ENCODE results near the gene USP54.

The USP54 gene

GRCh38 chr10:73590881-73591799, at the start of gene USP54:
Gene USP54, minus strand, starts transcription at chr10:73591342. Its CDS starts 15,684 bp downstream, at chr10:73575658.
- Histone ChIP-seq H3K36me3 (ENCODE audit: control insufficient read depth, insufficient read depth, low read length, severe bottlenecking) (no peaks in the 10 kb centered on the region), H3K4me1 (ENCODE audit: control insufficient read depth, insufficient read depth, low read length) (peaks cover 21% of the 10 kb centered on the region), H3K27me3 (replicated peaks; ENCODE audit: control insufficient read depth, insufficient read depth, low read length) (no peaks in the 10 kb centered on the region), H3K9me3 (ENCODE audit: control insufficient read depth, low read length) (no peaks in the 10 kb centered on the region), H3K4me3 (ENCODE audit: low read length) (no peak within 1 kb of the TSS), H3K9ac (ENCODE audit: low read length) (no peak within 1 kb of the TSS)
- DNase-seq (ENCODE audit: low read depth): peak; percentile 50

GRCh38 chr10:73639286-73639685, 48.1 kb upstream of the USP54 start:
- DNase-seq (ENCODE audit: low read depth): no peak
- Histone ChIP-seq H3K9me3 (ENCODE audit: control insufficient read depth, low read length) (no peaks in the 10 kb centered on the region), H3K4me3 (ENCODE audit: low read length) (no peak overlapping the region)

GRCh38 chr10:73635781-73636180, 44.6 kb upstream of the USP54 start:
- Histone ChIP-seq H3K27me3 (replicated peaks; ENCODE audit: control insufficient read depth, insufficient read depth, low read length) (peaks cover 3% of the 10 kb centered on the region), H3K4me3 (ENCODE audit: low read length) (no peak overlapping the region), H3K9ac (ENCODE audit: low read length) (no peak overlapping the region), H3K4me1 (ENCODE audit: control insufficient read depth, insufficient read depth, low read length) (no peaks in the 10 kb centered on the region), H3K9me3 (ENCODE audit: control insufficient read depth, low read length) (no peaks in the 10 kb centered on the region), H3K36me3 (ENCODE audit: control insufficient read depth, insufficient read depth, low read length, severe bottlenecking) (no peaks in the 10 kb centered on the region)
- DNase-seq (ENCODE audit: low read depth): no peak

More at GRCh38 chr10:73639286-73639685, 48.1 kb upstream of the USP54 start:
- no peaks in the 10 kb centered on the region for H3K36me3 ChIP-seq (ENCODE audit: control insufficient read depth, insufficient read depth, low read length, severe bottlenecking)
- H3K27me3 ChIP-seq (replicated peaks; ENCODE audit: control insufficient read depth, insufficient read depth, low read length): no peaks in the 10 kb centered on the region
- no peak overlapping the region for H3K9ac ChIP-seq (ENCODE audit: low read length)
- peaks cover 7% of the 10 kb centered on the region for H3K4me1 ChIP-seq (ENCODE audit: control insufficient read depth, insufficient read depth, low read length)

GRCh38 chr10:73634421-73634820, 43.3 kb upstream of the USP54 start:
- Histone ChIP-seq H3K9me3 (ENCODE audit: control insufficient read depth, low read length) (no peaks in the 10 kb centered on the region), H3K4me1 (ENCODE audit: control insufficient read depth, insufficient read depth, low read length) (no peaks in the 10 kb centered on the region), H3K36me3 (ENCODE audit: control insufficient read depth, insufficient read depth, low read length, severe bottlenecking) (no peaks in the 10 kb centered on the region), H3K4me3 (ENCODE audit: low read length) (no peak overlapping the region), H3K9ac (ENCODE audit: low read length) (no peak overlapping the region), H3K27me3 (replicated peaks; ENCODE audit: control insufficient read depth, insufficient read depth, low read length) (peaks cover 3% of the 10 kb centered on the region)
- DNase-seq (ENCODE audit: low read depth): no peak

GRCh38 chr10:73629165-73629564, 38.0 kb upstream of the USP54 start:
- H3K4me3 ChIP-seq (ENCODE audit: low read length): no peak overlapping the region
- H3K9ac ChIP-seq (ENCODE audit: low read length): no peak overlapping the region
- peaks cover 3% of the 10 kb centered on the region for H3K27me3 ChIP-seq (replicated peaks; ENCODE audit: control insufficient read depth, insufficient read depth, low read length)
- no peaks in the 10 kb centered on the region for H3K36me3 ChIP-seq (ENCODE audit: control insufficient read depth, insufficient read depth, low read length, severe bottlenecking)
- peaks cover 11% of the 10 kb centered on the region for H3K4me1 ChIP-seq (ENCODE audit: control insufficient read depth, insufficient read depth, low read length)
- H3K9me3 ChIP-seq (ENCODE audit: control insufficient read depth, low read length): no peaks in the 10 kb centered on the region
- DNase-seq (ENCODE audit: low read depth): no peak

- Histone ChIP-seq H3K9me3 (ENCODE audit: control insufficient read depth, low read length) (no peaks in the 10 kb centered on the region), H3K9ac (ENCODE audit: low read length) (no peak overlapping the region), H3K4me3 (ENCODE audit: low read length) (no peak overlapping the region), H3K36me3 (ENCODE audit: control insufficient read depth, insufficient read depth, low read length, severe bottlenecking) (no peaks in the 10 kb centered on the region), H3K4me1 (ENCODE audit: control insufficient read depth, insufficient read depth, low read length) (peaks cover 11% of the 10 kb centered on the region), H3K27me3 (replicated peaks; ENCODE audit: control insufficient read depth, insufficient read depth, low read length) (no peaks in the 10 kb centered on the region)
- DNase-seq (ENCODE audit: low read depth): no peak
Observed at GRCh38 chr10:73628405-73628804, 37.3 kb upstream of the USP54 start.

- Histone ChIP-seq H3K9me3 (ENCODE audit: control insufficient read depth, low read length) (no peaks in the 10 kb centered on the region), H3K9ac (ENCODE audit: low read length) (no peak overlapping the region), H3K36me3 (ENCODE audit: control insufficient read depth, insufficient read depth, low read length, severe bottlenecking) (no peaks in the 10 kb centered on the region), H3K4me3 (ENCODE audit: low read length) (no peak overlapping the region), H3K4me1 (ENCODE audit: control insufficient read depth, insufficient read depth, low read length) (peaks cover 11% of the 10 kb centered on the region), H3K27me3 (replicated peaks; ENCODE audit: control insufficient read depth, insufficient read depth, low read length) (no peaks in the 10 kb centered on the region)
- DNase-seq (ENCODE audit: low read depth): no peak
Observed at GRCh38 chr10:73627300-73627699, 36.2 kb upstream of the USP54 start.

- no peaks in the 10 kb centered on the region for H3K9me3 ChIP-seq (ENCODE audit: control insufficient read depth, low read length)
- peaks cover 11% of the 10 kb centered on the region for H3K4me1 ChIP-seq (ENCODE audit: control insufficient read depth, insufficient read depth, low read length)
Observed at GRCh38 chr10:73625884-73626752, 35.0 kb upstream of the USP54 start.

GRCh38 chr10:73625004-73625883, 34.1 kb upstream of the USP54 start:
- Histone ChIP-seq H3K9ac (ENCODE audit: low read length) (peak overlapping the region; percentile 89), H3K4me3 (ENCODE audit: low read length) (peak overlapping the region; percentile 97), H3K27me3 (replicated peaks; ENCODE audit: control insufficient read depth, insufficient read depth, low read length) (no peaks in the 10 kb centered on the region), H3K36me3 (ENCODE audit: control insufficient read depth, insufficient read depth, low read length, severe bottlenecking) (no peaks in the 10 kb centered on the region), H3K4me1 (ENCODE audit: control insufficient read depth, insufficient read depth, low read length) (peaks cover 11% of the 10 kb centered on the region), H3K9me3 (ENCODE audit: control insufficient read depth, low read length) (no peaks in the 10 kb centered on the region)
- DNase-seq (ENCODE audit: low read depth): peak; percentile 67

More at GRCh38 chr10:73625884-73626752, 35.0 kb upstream of the USP54 start:
- no peaks in the 10 kb centered on the region for H3K27me3 ChIP-seq (replicated peaks; ENCODE audit: control insufficient read depth, insufficient read depth, low read length)
- peak overlapping the region; percentile 97 for H3K4me3 ChIP-seq (ENCODE audit: low read length)
- H3K9ac ChIP-seq (ENCODE audit: low read length): peak overlapping the region; percentile 89
- peak; percentile 100 for DNase-seq (ENCODE audit: low read depth)
- no peaks in the 10 kb centered on the region for H3K36me3 ChIP-seq (ENCODE audit: control insufficient read depth, insufficient read depth, low read length, severe bottlenecking)

GRCh38 chr10:73623056-73623455, 31.9 kb upstream of the USP54 start:
- H3K4me3 ChIP-seq (ENCODE audit: low read length): no peak overlapping the region
- no peaks in the 10 kb centered on the region for H3K9me3 ChIP-seq (ENCODE audit: control insufficient read depth, low read length)
- no peaks in the 10 kb centered on the region for H3K27me3 ChIP-seq (replicated peaks; ENCODE audit: control insufficient read depth, insufficient read depth, low read length)
- no peak for DNase-seq (ENCODE audit: low read depth)
- no peaks in the 10 kb centered on the region for H3K36me3 ChIP-seq (ENCODE audit: control insufficient read depth, insufficient read depth, low read length, severe bottlenecking)
- no peak overlapping the region for H3K9ac ChIP-seq (ENCODE audit: low read length)
- peaks cover 11% of the 10 kb centered on the region for H3K4me1 ChIP-seq (ENCODE audit: control insufficient read depth, insufficient read depth, low read length)
